HG03097 (cell line): ENCODE data around the gene NPIPA8.
"Not testable (repeated sequence)": the region's sequence is repeated elsewhere in the genome, so short reads cannot be mapped to it uniquely, and the experiment has no call there.

Experiments
- ATAC-seq: cut with Tn5 transposase; IDR thresholded peaks from one replicate; pipeline ENCODE4 v1.9.1; 2021; ENCODE audit not compliant: unreplicated experiment, low FRiP score

The NPIPA8 gene

GRCh38 chr16:18336636-18337035, at the start of gene NPIPA8:
Gene NPIPA8, minus strand, starts transcription at chr16:18336736. Its CDS starts 4,074 bp downstream, at chr16:18332662.
- not testable (repeated sequence) for ATAC-seq

DNA sequence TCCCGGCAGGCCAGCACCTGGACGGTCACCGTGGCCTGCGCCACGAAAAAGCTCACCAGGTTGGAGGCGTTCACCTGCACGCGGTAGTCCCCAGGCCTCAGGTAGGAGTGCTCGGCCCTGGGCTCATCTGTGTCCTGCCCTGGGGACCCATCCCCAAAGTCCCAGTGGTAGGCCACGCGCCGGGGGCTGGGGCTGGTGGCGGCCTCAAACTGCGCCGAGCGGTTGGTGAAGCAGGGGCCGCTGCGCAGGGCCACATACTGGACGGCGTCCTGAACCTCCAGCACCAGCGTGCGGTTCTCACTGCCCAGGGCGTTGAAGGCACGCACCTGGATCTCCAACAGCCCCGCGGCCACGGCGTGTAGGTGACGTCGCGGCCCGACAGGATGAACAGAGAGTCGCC, 48.7 kb upstream of the NPIPA8 start:
- not testable (repeated sequence) for ATAC-seq

DNA sequence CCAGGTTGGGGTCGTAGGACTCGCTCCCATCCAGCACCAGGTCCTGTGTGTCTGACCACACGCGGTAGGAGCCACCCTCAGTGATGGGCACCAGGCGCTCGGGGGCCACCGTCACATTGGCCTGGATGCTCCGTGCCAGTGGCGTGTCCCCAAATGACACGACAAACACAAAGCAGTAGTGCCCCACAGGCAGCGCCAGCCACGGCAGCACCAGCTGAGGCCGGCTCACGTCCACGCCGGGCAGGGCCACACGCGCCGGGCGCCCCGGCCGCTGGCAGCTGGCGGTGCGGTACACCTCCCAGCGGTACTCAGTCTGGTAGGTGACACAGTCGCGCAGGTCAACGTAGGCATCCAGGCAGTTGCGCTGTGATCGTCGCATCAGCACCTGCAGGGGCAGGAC, 48.3 kb upstream of the NPIPA8 start:
- ATAC-seq, result not testable (repeated sequence)

DNA sequence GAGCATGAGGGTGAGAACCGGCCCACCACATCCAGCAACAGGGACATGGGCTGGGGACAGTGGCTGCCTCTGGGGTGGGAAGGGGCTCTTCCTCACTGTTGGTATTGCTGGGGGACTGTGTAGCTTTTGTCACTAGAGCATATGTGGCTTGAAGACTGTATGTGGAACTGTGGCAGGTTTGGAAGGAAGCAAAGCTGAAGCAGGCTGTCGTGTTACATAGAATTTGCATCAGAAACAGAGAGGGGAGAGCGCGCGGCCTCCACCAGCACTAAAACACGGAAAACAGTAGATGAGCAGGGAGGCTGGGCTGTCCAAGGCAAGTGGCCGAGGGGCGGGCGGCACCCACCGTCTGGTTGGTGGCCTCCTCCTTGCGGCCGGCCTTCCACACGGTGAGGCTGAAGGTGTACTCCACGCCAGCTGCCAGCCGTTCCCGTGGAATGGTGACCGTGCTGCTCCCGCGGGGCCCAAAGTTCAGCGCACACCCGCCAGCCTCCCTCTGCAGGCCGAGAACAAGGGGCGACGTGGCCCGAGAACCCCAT, 47.6 kb upstream of the NPIPA8 start:
- not testable (repeated sequence) for ATAC-seq

GRCh38 chr16:18382696-18383095, 46.2 kb upstream of the NPIPA8 start:
- not testable (repeated sequence) for ATAC-seq

- ATAC-seq, result not testable (repeated sequence)
Observed at GRCh38 chr16:18347742-18348141, 11.2 kb upstream of the NPIPA8 start.

DNA sequence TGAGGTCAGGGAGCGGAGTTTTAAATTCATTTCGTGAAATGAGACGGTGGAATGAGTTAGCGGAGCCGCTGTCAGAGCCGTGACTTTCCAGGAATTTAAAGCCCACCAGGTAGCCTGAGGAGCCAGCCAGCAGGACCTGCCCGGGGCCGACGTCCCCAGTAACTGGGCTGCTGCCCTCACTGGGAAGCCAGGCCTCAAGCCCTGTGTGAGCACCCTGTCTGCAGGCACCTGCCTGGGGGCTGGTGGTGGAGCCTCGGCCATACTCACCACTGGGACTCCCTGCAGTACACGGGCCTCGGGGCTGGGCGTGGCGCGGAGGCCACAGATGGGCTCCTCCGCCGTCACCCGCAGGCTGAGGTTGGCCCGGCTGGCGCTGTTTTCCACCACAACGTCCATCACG, 10.5 kb upstream of the NPIPA8 start:
- ATAC-seq, result not testable (repeated sequence)

DNA sequence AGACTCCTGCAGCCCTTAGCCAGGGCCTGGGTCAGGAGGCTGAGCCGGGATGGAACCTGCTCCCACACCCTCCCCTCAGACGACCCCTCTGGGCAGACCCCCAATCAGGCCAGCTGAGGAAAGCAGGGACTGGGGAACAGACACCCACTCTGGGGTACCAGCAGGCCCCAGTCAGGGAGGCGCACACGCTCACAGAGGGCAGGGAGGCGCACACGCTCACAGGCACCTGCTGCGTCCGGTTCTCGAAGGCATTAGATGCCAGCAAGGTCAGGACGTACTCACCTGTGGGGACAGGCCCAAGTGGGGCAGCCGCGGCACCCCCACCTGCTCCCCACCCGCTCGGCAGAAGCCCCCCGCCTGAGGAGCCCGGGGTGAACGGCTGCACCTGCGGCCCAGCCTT, 8.1 kb upstream of the NPIPA8 start:
- not testable (repeated sequence) for ATAC-seq

- not testable (repeated sequence) for ATAC-seq
Observed at GRCh38 chr16:18341986-18342385, 5.5 kb upstream of the NPIPA8 start.

DNA sequence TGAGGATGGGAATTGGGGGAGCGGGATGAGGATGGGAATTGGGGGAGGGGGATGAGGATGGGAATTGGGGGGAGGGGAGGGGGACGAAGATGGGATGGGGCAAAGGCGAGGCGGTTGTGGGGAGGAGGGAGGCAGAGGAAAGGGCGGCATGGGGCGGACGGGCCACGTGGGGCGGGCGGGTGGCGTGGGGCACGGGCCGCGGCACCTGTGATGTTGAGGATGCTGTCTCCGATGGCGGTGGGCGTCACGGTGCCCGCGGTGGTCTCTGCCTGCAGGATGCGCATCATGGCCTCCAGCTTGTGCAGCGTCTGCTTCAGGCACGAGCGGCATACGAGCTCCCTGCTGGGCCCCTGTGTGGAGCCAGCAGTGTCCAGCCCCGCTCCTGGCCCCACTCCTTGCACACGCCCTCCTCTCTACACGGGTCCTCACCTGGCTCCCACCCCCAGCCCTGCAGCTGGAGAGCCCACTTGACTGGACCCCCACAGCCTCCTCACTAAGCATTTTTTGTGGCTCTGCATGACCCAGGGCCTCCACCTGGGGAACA, 5.0 kb upstream of the NPIPA8 start:
- ATAC-seq, result not testable (repeated sequence)

DNA sequence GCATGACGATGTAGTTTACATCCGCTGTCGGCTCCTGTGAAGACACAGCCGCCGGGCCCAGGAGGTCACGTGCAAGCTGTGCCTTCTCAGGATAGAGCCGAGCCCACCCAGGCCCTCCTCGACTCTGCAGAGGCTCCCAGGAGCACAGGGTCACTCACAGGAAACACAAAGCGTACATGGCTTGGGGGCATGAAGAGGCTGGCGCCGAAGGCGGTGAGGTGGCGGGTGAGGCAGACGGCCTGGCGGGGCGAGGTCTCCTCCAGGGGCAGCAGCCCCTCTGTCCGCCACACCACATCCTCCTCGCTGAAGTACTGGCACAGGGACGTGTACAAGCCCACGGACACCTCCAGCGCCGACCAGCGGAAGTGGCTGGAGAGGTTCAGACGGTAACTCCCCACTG, 2.7 kb upstream of the NPIPA8 start:
- ATAC-seq, result not testable (repeated sequence)

GRCh38 chr16:18311811-18312210, 24.7 kb downstream of the NPIPA8 start:
- ATAC-seq, result not testable (repeated sequence)

GRCh38 chr16:18309159-18309558, 27.4 kb downstream of the NPIPA8 start:
- ATAC-seq, result not testable (repeated sequence)

DNA sequence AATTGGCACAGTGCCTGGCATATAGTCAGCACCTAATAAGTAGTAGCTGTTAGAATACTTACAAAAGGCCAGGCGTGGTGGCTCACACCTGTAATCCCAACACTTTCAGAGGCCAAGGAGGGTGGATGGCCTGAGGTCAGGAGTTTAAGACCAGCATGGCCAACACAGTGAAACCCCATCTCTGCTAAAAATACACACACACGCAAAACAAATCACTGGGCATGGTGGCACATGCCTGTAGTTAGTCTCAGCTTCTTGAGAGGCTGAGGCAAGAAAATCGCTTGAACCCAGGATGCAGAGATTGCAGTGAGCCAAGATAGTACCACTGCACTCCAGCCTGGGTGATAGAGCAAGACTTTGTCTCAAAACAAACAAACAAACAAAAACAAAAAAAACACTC, 29.3 kb downstream of the NPIPA8 start:
- ATAC-seq, result not testable (repeated sequence)

- not testable (repeated sequence) for ATAC-seq
Observed at GRCh38 chr16:18306066-18306465, 30.5 kb downstream of the NPIPA8 start.

DNA sequence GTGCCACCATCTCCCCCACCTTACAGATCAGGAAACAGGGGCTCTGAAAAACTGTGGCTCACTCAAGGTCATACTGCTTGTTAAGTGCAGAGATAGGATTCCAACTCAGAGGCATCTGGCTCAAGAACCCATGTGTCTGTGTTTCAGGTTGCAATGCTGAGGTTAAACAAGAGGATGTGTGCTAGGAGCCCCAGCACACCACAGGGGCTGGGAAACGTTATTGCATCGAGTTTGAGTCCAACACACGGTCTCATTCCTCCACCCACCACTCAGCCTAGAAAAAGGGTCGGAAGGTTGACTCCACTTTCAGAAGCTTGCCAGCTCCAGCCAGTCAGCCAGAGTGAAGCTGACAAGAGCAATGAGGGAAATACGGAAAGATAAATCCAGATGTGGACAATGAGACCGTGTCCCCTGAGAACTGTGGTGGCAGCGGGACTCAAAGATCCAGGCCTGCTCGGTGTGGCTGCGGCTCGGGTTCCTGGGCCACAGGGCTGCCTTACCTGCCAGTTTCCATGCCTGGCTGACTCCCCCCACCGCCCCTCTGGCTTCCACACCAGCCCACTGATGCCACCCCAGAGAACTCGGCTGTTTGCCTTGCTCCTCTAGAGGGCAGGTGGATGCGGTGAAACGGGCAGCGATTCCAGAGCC, 33.4 kb downstream of the NPIPA8 start:
- not testable (repeated sequence) for ATAC-seq

GRCh38 chr16:18297714-18298113, 38.8 kb downstream of the NPIPA8 start:
- not testable (repeated sequence) for ATAC-seq

DNA sequence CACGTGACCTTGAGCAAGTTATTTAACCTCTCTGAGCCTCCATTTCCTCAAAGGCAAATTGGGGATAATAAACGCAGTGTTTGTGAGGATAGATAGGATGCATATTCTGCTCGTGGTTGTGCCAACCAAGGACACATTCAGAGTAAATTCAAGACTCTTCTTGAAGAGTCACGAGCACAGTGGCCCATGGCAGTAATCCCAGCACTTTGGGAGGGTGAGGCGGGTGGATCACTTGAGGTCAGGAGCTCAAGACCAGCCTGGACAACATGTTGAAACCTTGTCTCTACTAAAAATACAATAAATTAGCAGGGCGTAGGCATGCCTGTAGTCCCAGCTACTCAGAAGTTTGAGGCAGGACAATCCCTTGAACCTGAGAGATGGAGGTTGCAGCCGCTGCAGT, 39.6 kb downstream of the NPIPA8 start:
- not testable (repeated sequence) for ATAC-seq

DNA sequence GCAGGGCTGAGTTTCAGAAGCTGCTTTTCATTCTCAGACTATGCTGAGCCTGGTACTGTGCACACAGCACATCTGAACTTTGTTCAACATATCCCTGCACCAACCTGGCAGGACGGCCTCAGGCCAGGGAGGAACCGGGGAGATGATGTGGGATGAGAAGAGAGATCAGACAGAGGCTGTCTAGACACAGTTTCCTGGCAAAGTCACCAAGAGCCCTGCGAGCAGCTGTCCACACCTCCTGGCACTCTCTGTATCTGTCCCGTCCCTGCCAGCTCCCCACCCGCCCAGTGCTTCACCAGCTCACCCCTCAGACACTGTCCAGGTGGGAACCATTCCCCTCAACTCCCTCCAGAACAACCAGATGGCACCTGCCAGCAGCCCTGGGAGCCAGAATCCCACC, 42.2 kb downstream of the NPIPA8 start:
- not testable (repeated sequence) for ATAC-seq

DNA sequence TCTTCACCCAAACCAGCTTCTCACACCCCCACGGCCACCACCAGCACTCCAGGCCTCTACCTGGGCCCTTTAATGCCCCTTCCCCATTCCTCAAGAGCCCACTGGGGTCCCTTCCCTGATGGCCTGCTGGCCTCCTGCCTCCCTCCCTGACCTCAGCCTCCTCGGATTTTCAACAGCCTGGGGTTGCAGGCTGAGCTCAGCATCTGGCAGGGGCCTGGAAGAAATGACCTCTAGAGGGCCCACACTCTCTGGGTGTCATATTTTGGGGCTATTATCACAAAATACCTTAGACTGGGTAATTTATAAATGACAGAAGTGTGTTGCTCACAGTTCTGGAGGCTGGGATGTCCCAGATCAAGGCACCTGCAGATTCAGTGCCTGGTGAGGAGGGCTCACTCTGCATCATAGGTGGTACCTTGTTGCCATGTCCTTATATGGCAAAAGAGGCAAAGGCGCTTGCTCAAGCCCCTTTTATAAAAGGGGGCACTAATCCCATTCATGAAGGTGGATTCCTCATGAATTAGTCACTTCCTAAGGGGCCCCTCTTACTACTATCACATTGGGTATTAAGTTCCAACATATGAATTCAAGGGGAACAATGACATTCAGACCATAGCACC, 43.1 kb downstream of the NPIPA8 start:
- not testable (repeated sequence) for ATAC-seq

DNA sequence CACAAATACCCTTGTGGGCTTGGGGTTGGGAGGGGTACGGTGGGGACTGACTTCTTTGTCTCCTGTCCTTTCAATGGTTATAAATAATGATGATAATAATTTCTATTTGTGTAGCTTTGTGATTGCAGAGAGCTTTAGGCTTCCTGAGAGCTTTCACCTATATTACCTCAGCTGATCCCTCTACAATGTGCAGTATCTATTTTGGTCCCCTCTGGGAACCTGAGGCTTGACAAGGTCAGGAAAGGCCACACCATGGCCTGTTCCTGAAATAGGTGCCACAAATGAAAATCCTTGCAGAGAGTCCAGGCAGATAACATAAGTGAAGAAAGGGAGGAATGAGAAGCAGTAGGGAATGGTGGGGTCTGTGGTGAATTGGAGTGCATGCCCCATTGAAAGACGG, 45.6 kb downstream of the NPIPA8 start:
- ATAC-seq, result not testable (repeated sequence)

DNA sequence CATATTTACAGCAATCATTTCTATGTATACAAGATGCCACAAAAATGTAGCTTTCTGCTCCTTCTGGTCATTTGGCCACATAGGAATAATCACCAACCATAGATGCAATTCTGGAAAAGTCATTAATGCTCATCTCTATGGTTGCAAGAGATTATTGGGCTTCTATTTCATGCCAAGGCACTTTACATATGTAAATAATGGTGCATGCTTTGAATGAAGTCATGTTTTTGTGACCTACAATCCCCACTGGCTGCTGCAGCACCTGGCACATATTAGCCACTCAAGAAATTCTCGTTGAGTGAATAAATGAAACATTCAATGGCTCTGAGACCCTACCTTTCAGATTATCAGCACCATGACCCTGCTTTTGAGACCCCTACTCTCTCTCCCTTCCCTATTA, 50.2 kb downstream of the NPIPA8 start:
- ATAC-seq, result not testable (repeated sequence)
